A673 (cell line): ENCODE measurements around the gene STING1. TPM values are rescaled to one million over a fixed set of nuclear protein-coding genes. Genes with fewer than 3 reads are reported as not detected.
"Not testable (repeated sequence)": the region's sequence is repeated elsewhere in the genome, so short reads cannot be mapped to it uniquely, and the experiment has no call there.

Source experiments
- BruUV-seq: library from RNA; stranded (reverse); fragments of 400-500 nt; replicated peaks from 2 replicates; lab custom pipeline; 2021; lab: Mats Ljungman, UMichigan
- CTCF ChIA-PET: fragments of 300-600 bp; sonication (Branson Sonifier 250); formaldehyde crosslinking; loops from one replicate; lab custom pipeline; 2022; ENCODE audit warnings: antibody characterized with exemption; lab: Charles Lee
- POLR2A ChIA-PET: fragments of 300-600 bp; sonication (Branson Sonifier 250); formaldehyde crosslinking; loops from one replicate; lab custom pipeline; 2022; ENCODE audit warnings: antibody characterized with exemption; ENCODE audit not compliant: low non-redundant PET; lab: Charles Lee
- DNase-seq: peaks from one replicate; pipeline ENCODE4 v3.0.0-alpha.2; 2015; ENCODE audit warnings: low spot score
- H3K27ac ChIP-seq: fragments of 200-600 bp; sonication (generic); 2 replicates; pipeline ENCODE4 v1.5.1; 2016; ENCODE audit warnings: mixed run types, low read depth, mild to moderate bottlenecking, mixed read lengths, antibody characterized with exemption, low read length; ENCODE audit not compliant: poor library complexity, severe bottlenecking
- H3K27me3 ChIP-seq: fragments of 200-600 bp; sonication (generic); replicated peaks from 2 replicates; pipeline ENCODE4 v1.6.1; 2017; ENCODE audit warnings: mixed run types, low read depth, mild to moderate bottlenecking, mixed read lengths, antibody characterized with exemption, low read length; ENCODE audit not compliant: insufficient read depth, poor library complexity
- H3K36me3 ChIP-seq: fragments of 200-600 bp; sonication (generic); 2 replicates; pipeline ENCODE4 v1.6.1; 2016; ENCODE audit warnings: mixed run types, mild to moderate bottlenecking, mixed read lengths, antibody characterized with exemption, low read length; ENCODE audit not compliant: insufficient read depth, poor library complexity, severe bottlenecking
- H3K4me1 ChIP-seq: fragments of 200-600 bp; sonication (generic); 2 replicates; pipeline ENCODE4 v1.6.1; 2017; ENCODE audit warnings: mixed run types, mild to moderate bottlenecking, mixed read lengths, antibody characterized with exemption, low read length; ENCODE audit not compliant: insufficient read depth, poor library complexity, severe bottlenecking
- H3K4me3 ChIP-seq: fragments of 200-600 bp; sonication (generic); 2 replicates; pipeline ENCODE4 v1.5.1; 2016; ENCODE audit warnings: low read depth, mixed run types, mild to moderate bottlenecking, mixed read lengths, low read length; ENCODE audit not compliant: poor library complexity, severe bottlenecking
- H3K9me3 ChIP-seq: fragments of 200-600 bp; sonication (generic); 2 replicates; pipeline ENCODE4 v1.6.1; 2016; ENCODE audit warnings: mixed run types, low read depth, mild to moderate bottlenecking, mixed read lengths, antibody characterized with exemption, low read length; ENCODE audit not compliant: poor library complexity, severe bottlenecking
- CTCF ChIP-seq: fragments of 300-800, 200-600 bp; sonication (generic); conservative IDR thresholded peaks from 2 replicates; pipeline ENCODE4 v1.5.1; 2017; ENCODE audit warnings: low read depth, mild to moderate bottlenecking, antibody characterized with exemption, low read length, moderate library complexity, mixed read lengths
- EZH2 ChIP-seq: fragments of 200-600 bp; sonication (generic); IDR thresholded peaks from 2 replicates; pipeline ENCODE4 v1.6.1; 2017; ENCODE audit warnings: borderline replicate concordance, low read depth, mild to moderate bottlenecking, mixed read lengths, antibody characterized with exemption, low read length; ENCODE audit not compliant: poor library complexity, severe bottlenecking
- intact Hi-C: fragments of 100-400 bp; cut with micrococcal nuclease; formaldehyde crosslinking; loops from one replicate; pipeline ENCODE4 v1.10.0; 2022; ENCODE audit not compliant: unreplicated experiment
- total RNA-seq: library from RNA; stranded (reverse); gene quantifications from 2 replicates; pipeline ENCODE4 v1.2.3, GENCODE V29; 2021

STING1 gene
- total RNA-seq, 1 experiment from 2014 or later: 30.7 TPM

- CTCF ChIA-PET: no interaction called here
- Histone ChIP-seq H3K4me1 (peaks cover 10% of the 10 kb centered on the region), H3K27me3 (no peaks in the 10 kb centered on the region), H3K4me3 (no peak overlapping the region), H3K27ac (no peak overlapping the region), H3K36me3 (no peaks in the 10 kb centered on the region), H3K9me3 (no peaks in the 10 kb centered on the region)
- POLR2A ChIA-PET: interaction anchor here (0.7 kb wide), 2 partner anchors 31 to 1120 kb away, joined by 3 to 5 read pairs; no protein-coding TSS in a partner anchor
- TF ChIP-seq CTCF: no peak
- TF ChIP-seq EZH2: no peak
- DNase-seq: no peak
- intact Hi-C loops: no loop called here
- BruUV-seq: no TSS peak
Measured at GRCh38 chr5:139486201-139486600, 3.6 kb upstream of the STING1 start.

GRCh38 chr5:139482890-139483208, 291 bp upstream of the STING1 start:
- intact Hi-C loops, H3K4me1 ChIP-seq, H3K4me3 ChIP-seq, CTCF ChIA-PET, DNase-seq, BruUV-seq, H3K27me3 ChIP-seq, H3K36me3 ChIP-seq, H3K9me3 ChIP-seq: not testable (repeated sequence)
- peak overlapping the region; percentile 89 for H3K27ac ChIP-seq
- POLR2A ChIA-PET: interaction anchor here (0.6 kb wide), 1 partner anchor 191 kb away, joined by 3 read pairs; no protein-coding TSS in a partner anchor

- peak overlapping the region; percentile 55 for H3K4me3 ChIP-seq
- H3K36me3 ChIP-seq: peaks cover 10% of the 10 kb centered on the region
- peak; percentile 36; the same call in 1 of the 2 replicates for TF ChIP-seq CTCF
- TF ChIP-seq EZH2: no peak
- intact Hi-C loops: no loop called here
- POLR2A ChIA-PET: interaction anchor here (0.6 kb wide), 1 partner anchor 991 kb away, joined by 4 read pairs; no protein-coding TSS in a partner anchor
- H3K27me3 ChIP-seq: no peaks in the 10 kb centered on the region
- no TSS peak for BruUV-seq
- H3K9me3 ChIP-seq: no peaks in the 10 kb centered on the region
- peaks cover 10% of the 10 kb centered on the region for H3K4me1 ChIP-seq
- DNase-seq: peak; percentile 50
- CTCF ChIA-PET: interaction anchor here (1.2 kb wide), 1 partner anchor 59 kb away, joined by 6 read pairs; no protein-coding TSS in a partner anchor
- H3K27ac ChIP-seq: peak overlapping the region; percentile 89
Measured at GRCh38 chr5:139481580-139482049, 943 bp downstream of the STING1 start.

GRCh38 chr5:139481122-139481533, 1.4 kb downstream of the STING1 start:
- H3K4me3 ChIP-seq: peak overlapping the region; percentile 55
- ChIA-PET POLR2A (no interaction called here), CTCF (interaction anchor here (1.2 kb wide), 1 partner anchor 58 kb away, joined by 6 read pairs; no protein-coding TSS in a partner anchor)
- TF ChIP-seq CTCF (no peak), EZH2 (no peak)
- H3K9me3 ChIP-seq: no peaks in the 10 kb centered on the region
- intact Hi-C loops: no loop called here
- peak overlapping the region; percentile 89 for H3K27ac ChIP-seq
- no TSS peak for BruUV-seq
- H3K27me3 ChIP-seq: no peaks in the 10 kb centered on the region
- H3K36me3 ChIP-seq: peaks cover 10% of the 10 kb centered on the region
- no peak for DNase-seq
- peaks cover 10% of the 10 kb centered on the region for H3K4me1 ChIP-seq

- POLR2A ChIA-PET, intact Hi-C loops, BruUV-seq: not testable (repeated sequence)
Measured at GRCh38 chr5:139479729-139480128, 2.8 kb downstream of the STING1 start.

More at GRCh38 chr5:139479729-139480128, 2.8 kb downstream of the STING1 start:
- DNase-seq, CTCF ChIA-PET, H3K4me3 ChIP-seq, H3K9me3 ChIP-seq, H3K27ac ChIP-seq, H3K27me3 ChIP-seq: not testable (repeated sequence)
- peaks cover 14% of the 10 kb centered on the region for H3K4me1 ChIP-seq
- peaks cover 20% of the 10 kb centered on the region for H3K36me3 ChIP-seq
